Keratinocyte (primary cell): Measurements from ENCODE around the gene DOCK1. TPM values are rescaled to one million over a fixed set of nuclear protein-coding genes. Genes with fewer than 3 reads are reported as not detected.

Experiments
- DNase-seq: peaks from one replicate; pipeline ENCODE4 v3.0.0-alpha.2; 2011; ENCODE audit warnings: low read depth, missing footprints, low spot score
- FAIRE-seq: peaks from 2 replicates; lab custom pipeline; 2011; peaks lifted over from hg19 to GRCh38; lab: Jason Lieb, UNC
- H2AFZ ChIP-seq: 2 replicates; pipeline ENCODE4 v1.6.0; 2012; ENCODE audit warnings: low read length, control low read depth, inconsistent platforms; ENCODE audit not compliant: control insufficient read depth
- H3K27ac ChIP-seq: 2 replicates; pipeline ENCODE4 v1.5.1; 2011; ENCODE audit warnings: low read length; ENCODE audit not compliant: control insufficient read depth, insufficient read depth
- H3K27me3 ChIP-seq: 3 replicates; pipeline ENCODE4 v1.6.0; 2011; ENCODE audit warnings: low read length; ENCODE audit not compliant: control insufficient read depth, insufficient read depth; ENCODE audit errors: extremely low read depth
- H3K36me3 ChIP-seq, 2 experiments: 2 replicates in 1 of 2; 3 replicates in 1 of 2; pipeline ENCODE4 v1.5.1; 2011; ENCODE audit warnings: low read length in 2 of 2, mild to moderate bottlenecking in 1 of 2; ENCODE audit not compliant: control insufficient read depth in 2 of 2, insufficient read depth in 2 of 2; ENCODE audit errors: extremely low read depth in 1 of 2
- H3K4me1 ChIP-seq: 3 replicates; pipeline ENCODE4 v1.5.1; 2011; ENCODE audit warnings: low read length; ENCODE audit not compliant: control insufficient read depth, insufficient read depth; ENCODE audit errors: extremely low read depth
- H3K4me2 ChIP-seq: 3 replicates; pipeline ENCODE4 v1.6.0; 2011; ENCODE audit warnings: low read depth, low read length; ENCODE audit not compliant: control insufficient read depth, insufficient read depth; ENCODE audit errors: extremely low read depth
- H3K4me3 ChIP-seq, 3 experiments: fragments of 200-600 bp in 1 of 3; sonication (generic) in 1 of 3; 2 replicates in 2 of 3; 3 replicates in 1 of 3; pipeline ENCODE4 v1.5.1; 2011 to 2016; ENCODE audit warnings: low read length in 3 of 3, mild to moderate bottlenecking in 3 of 3, control low read depth in 2 of 3, inconsistent platforms in 1 of 3, low read depth in 1 of 3, mixed read lengths in 1 of 3, mixed run types in 1 of 3, moderate library complexity in 1 of 3; ENCODE audit not compliant: control insufficient read depth in 2 of 3, insufficient read depth in 2 of 3; ENCODE audit errors: extremely low read depth in 1 of 3
- H3K79me2 ChIP-seq: 2 replicates; pipeline ENCODE4 v1.6.0; 2012; ENCODE audit warnings: low read length; ENCODE audit not compliant: control insufficient read depth, insufficient read depth
- H3K9ac ChIP-seq: 3 replicates; pipeline ENCODE4 v1.6.0; 2011; ENCODE audit warnings: low read length; ENCODE audit not compliant: control insufficient read depth, insufficient read depth; ENCODE audit errors: extremely low read depth
- H3K9me1 ChIP-seq: 3 replicates; pipeline ENCODE4 v1.6.0; 2011; ENCODE audit warnings: low read length; ENCODE audit not compliant: control insufficient read depth, insufficient read depth; ENCODE audit errors: extremely low read depth
- H3K9me3 ChIP-seq: 2 replicates; pipeline ENCODE4 v1.5.1; 2012; ENCODE audit warnings: low read depth, low read length; ENCODE audit not compliant: control insufficient read depth
- H4K20me1 ChIP-seq: 3 replicates; pipeline ENCODE4 v1.6.0; 2011; ENCODE audit warnings: low read length; ENCODE audit not compliant: control insufficient read depth, insufficient read depth; ENCODE audit errors: extremely low read depth
- CTCF ChIP-seq, 3 experiments: IDR thresholded peaks in 1 of 3; conservative IDR thresholded peaks in 1 of 3; optimal IDR thresholded peaks in 1 of 3; 2 replicates in 2 of 3; 3 replicates in 1 of 3; pipeline versions ENCODE3 to v1.5.1; 2011; ENCODE audit warnings: low read length in 3 of 3, mild to moderate bottlenecking in 3 of 3, moderate library complexity in 2 of 3, control low read depth in 1 of 3, inconsistent platforms in 1 of 3; ENCODE audit not compliant: insufficient read depth in 2 of 3; ENCODE audit errors: extremely low read depth in 1 of 3
- EZH2 ChIP-seq: IDR thresholded peaks from one replicate; pipeline ENCODE4 v1.6.1; 2012; ENCODE audit warnings: inconsistent platforms, mild to moderate bottlenecking, low read length, moderate library complexity
- dilution Hi-C: fragments of 300-500 bp; cut with MboI; formaldehyde crosslinking; loops from one replicate; pipeline ENCODE4 v1.7.0; 2020; ENCODE audit warnings: low sequenced_read_pairs; ENCODE audit not compliant: extremely low pct_ligation_motif_present
- polyA plus RNA-seq, 5 experiments: library from polyadenylated mRNA; depleted of rRNA in 3 of 5; stranded (reverse) in 3 of 5; stranded (forward) in 1 of 5; unstranded in 1 of 5; fragments of >200 nt; gene quantifications; 1 replicate in 1 of 5; 2 replicates in 3 of 5; 3 replicates in 1 of 5; pipeline versions ENCODE4 v1.2.1 to v1.2.3, GENCODE V29; 2011 to 2012; ENCODE audit warnings: missing spikeins in 2 of 5, low read depth in 1 of 5, low replicate concordance in 1 of 5

Gene DOCK1
- polyA plus RNA-seq, 1 donor (not counting 4 experiments of a cell fraction or from before 2014, with no cell fraction given), result 15.7 TPM

GRCh38 chr10:127218658-127219057 is 313.4 kb downstream of the DOCK1 start:
- peaks cover 14% of the 10 kb centered on the region for H3K4me1 ChIP-seq
- FAIRE-seq, result no peak
- no peaks in the 10 kb centered on the region for H3K9me1 ChIP-seq
- no peak overlapping the region for H2AFZ ChIP-seq
- no peak overlapping the region for H3K9ac ChIP-seq
- H4K20me1 ChIP-seq, result no peaks in the 10 kb centered on the region
- H3K79me2 ChIP-seq, result no peaks in the 10 kb centered on the region
- TF ChIP-seq CTCF (optimal IDR thresholded peaks at IDR 0.05 in 1 of 3, IDR thresholded peaks at IDR 0.05 in 1 of 3, conservative IDR thresholded peaks at IDR 0.05 in 1 of 3; ENCODE audit: extremely low read depth in 1 of 3, insufficient read depth in 2 of 3, low read length in 3 of 3) (no peak), EZH2 (no peak)
- H3K36me3 ChIP-seq, result no peaks in the 10 kb centered on the region
- no peaks in the 10 kb centered on the region for H3K9me3 ChIP-seq
- H3K27me3 ChIP-seq, result no peaks in the 10 kb centered on the region
- H3K4me3 ChIP-seq, result no peak overlapping the region
- dilution Hi-C loops, result no loop called here
- no peak overlapping the region for H3K4me2 ChIP-seq
- no peak overlapping the region for H3K27ac ChIP-seq
- DNase-seq, result no peak

- Histone ChIP-seq H3K4me3 (no peak overlapping the region), H3K27ac (no peak overlapping the region), H3K4me1 (peaks cover 10% of the 10 kb centered on the region), H2AFZ (no peak overlapping the region), H3K4me2 (no peak overlapping the region), H3K9me1 (no peaks in the 10 kb centered on the region), H3K9ac (no peak overlapping the region), H3K36me3 (no peaks in the 10 kb centered on the region), H3K79me2 (no peaks in the 10 kb centered on the region), H3K9me3 (no peaks in the 10 kb centered on the region), H3K27me3 (no peaks in the 10 kb centered on the region), H4K20me1 (no peaks in the 10 kb centered on the region)
- no peak for DNase-seq
- dilution Hi-C loops, result no loop called here
- FAIRE-seq, result no peak
- TF ChIP-seq EZH2, result no peak
- no peak for TF ChIP-seq CTCF (optimal IDR thresholded peaks at IDR 0.05 in 1 of 3, IDR thresholded peaks at IDR 0.05 in 1 of 3, conservative IDR thresholded peaks at IDR 0.05 in 1 of 3; ENCODE audit: extremely low read depth in 1 of 3, insufficient read depth in 2 of 3, low read length in 3 of 3)
Observed at GRCh38 chr10:127221281-127221680, 316.1 kb downstream of the DOCK1 start.
